NCI-H524 (cell line): ENCODE data around the gene AMELX.

Experiments
- DNase-seq, 2 experiments: peaks; one replicate each; lab custom pipeline; 2025; lab: John Stamatoyannopoulos, UW

The AMELX gene

DNA sequence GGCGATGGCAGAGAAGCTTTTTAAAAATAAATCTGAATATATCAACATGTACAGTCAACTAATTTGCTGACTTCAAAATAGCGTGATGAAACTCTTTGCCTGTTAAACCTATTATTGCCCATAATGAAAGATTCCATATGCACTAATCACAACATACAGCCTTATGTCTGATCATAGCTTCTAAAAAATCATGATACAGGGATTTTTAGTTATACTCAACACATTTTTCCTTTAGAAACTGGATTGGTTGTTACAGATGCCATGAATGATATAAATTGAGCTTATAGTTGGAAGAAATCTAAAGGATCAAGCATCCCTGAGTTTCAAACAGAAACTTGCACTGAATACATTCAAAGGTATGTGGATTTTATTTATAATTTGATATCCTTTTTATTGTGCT, at the start of gene AMELX:
TSS of gene AMELX (plus strand) at position 301 of the 400 bp plus-strand sequence. CDS start 1,376 bp downstream, outside the sequence.
- no peak for DNase-seq

- DNase-seq: no peak
These were observed 48.6 kb upstream of the AMELX start for GRCh38 chrX:11244636-11245035.

DNA sequence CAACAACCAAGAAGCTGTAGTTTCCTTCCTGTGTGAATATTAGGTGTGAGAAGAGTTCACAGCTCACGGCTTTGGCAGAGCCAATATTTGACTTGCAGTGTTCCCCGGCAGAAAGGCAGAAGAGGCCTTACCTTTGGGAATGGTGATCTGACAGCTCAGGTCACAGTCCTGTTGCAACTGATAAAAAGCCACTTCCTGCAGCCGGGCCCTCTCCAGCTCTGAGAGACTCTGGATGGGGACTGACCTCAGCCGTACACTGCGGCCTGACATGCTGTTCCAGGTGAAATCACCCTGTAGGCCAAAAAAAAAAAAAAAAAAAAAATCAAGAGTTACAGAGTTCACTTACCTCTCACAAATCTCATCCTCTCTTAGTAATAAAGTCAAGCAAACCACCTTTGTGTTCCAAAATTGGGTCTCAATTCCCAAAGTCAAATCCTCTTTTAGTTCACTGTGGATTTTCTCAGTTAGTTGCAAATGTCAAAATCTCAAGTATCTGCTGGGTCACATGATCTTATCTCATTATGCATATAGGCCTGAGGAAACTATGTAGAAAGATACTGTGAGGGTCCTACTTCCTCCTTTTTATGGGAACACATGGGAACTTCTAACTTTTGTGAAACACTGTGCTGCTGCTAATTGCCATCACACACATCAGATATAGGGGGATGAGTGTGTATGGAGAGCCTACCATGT, 38.6 kb upstream of the AMELX start:
- DNase-seq: no peak

GRCh38 chrX:11257290-11257689, 35.9 kb upstream of the AMELX start:
- DNase-seq: no peak

DNA sequence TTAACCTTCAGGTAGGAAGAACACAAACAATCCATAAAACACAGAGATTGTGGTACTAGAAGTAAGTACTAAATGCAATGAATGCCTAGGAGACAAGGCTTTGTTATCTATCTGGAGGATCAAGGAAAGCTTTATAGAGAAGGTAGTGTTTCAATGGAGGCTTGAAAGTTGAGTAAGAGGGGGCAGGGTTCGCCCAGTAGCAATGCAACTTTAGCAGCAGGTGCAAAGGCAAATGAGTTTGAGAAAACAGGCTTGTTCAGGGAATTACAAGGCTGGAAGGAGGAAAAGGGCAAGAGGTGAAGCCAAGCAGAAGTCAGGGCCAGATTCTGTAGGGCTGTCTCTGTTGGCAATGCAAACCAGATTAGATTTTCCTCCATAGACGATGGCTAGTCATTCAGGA, 35.5 kb upstream of the AMELX start:
- DNase-seq: no peak

- no peak for DNase-seq
These were observed 33.8 kb upstream of the AMELX start for GRCh38 chrX:11259437-11259836.

GRCh38 chrX:11261260-11261659, 32.0 kb upstream of the AMELX start:
- DNase-seq: no peak

DNA sequence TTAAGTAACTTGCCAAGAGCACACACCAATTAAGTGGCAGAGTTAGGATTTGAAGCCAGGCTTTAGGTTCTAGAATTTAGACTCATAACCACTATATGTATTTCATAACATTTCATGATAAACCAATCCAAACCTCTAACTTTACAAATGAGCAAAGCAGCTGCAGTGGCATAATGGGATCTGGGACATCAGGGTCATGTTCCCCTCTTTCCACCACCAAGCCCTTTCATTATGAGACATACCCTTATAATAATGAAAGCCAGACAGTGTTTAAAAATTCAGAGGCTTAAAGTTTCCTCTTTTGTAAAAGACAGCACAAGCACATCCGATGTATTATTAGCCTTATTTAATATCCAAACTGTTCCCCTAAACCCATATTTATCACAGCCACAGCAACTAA, 28.3 kb upstream of the AMELX start:
- no peak for DNase-seq

- DNase-seq: no peak
These were observed 27.9 kb upstream of the AMELX start for GRCh38 chrX:11265352-11265751.

DNA sequence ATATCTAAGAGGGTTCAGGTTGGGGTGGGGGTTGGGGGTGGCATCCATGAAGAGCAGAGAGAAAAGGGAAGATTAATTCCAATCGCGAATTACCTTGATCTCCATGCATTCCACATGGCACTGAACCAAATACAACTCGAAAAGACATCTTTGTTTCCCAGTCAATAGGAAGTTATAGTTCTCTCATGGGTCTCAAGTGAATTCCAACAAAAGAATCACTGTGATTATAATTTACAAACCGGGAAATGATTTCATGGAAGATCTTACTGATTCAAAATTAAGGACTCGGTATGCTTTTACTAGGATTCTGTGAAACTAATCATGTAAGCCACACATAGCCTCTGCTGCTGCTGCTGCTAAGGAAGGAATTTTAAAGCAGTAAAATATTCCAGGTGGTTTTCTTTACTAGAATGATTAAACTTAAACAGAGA, 26.6 kb upstream of the AMELX start:
- DNase-seq: no peak

GRCh38 chrX:11267425-11267824, 25.8 kb upstream of the AMELX start:
- no peak for DNase-seq

DNA sequence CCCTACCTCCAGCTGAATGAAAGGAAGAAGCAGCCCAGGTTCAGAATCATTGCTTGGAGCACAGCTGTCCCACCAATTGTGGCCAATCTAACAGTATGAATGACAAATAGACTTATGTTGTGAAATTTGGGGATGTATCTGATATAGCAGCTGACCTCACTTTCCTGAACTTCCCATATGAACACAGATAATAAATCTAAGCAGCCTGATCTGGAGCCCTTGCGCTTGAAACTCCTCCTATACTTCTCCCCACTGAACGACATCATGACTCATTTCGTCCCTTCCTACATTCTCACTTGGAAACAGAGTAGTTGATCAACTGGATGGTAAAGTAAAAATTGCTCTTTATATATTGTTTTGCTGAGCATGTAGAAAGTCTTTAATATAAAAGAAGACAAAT, 24.2 kb upstream of the AMELX start:
- DNase-seq: no peak

GRCh38 chrX:11269996-11270395, 23.2 kb upstream of the AMELX start:
- no peak for DNase-seq

- no peak for DNase-seq
These were observed 20.9 kb upstream of the AMELX start for GRCh38 chrX:11272290-11272689.

- DNase-seq: no peak
These were observed 20.4 kb upstream of the AMELX start for GRCh38 chrX:11272863-11273262.

- no peak for DNase-seq
These were observed 19.7 kb upstream of the AMELX start for GRCh38 chrX:11273544-11273943.

GRCh38 chrX:11282043-11282442, 11.2 kb upstream of the AMELX start:
- no peak for DNase-seq

DNA sequence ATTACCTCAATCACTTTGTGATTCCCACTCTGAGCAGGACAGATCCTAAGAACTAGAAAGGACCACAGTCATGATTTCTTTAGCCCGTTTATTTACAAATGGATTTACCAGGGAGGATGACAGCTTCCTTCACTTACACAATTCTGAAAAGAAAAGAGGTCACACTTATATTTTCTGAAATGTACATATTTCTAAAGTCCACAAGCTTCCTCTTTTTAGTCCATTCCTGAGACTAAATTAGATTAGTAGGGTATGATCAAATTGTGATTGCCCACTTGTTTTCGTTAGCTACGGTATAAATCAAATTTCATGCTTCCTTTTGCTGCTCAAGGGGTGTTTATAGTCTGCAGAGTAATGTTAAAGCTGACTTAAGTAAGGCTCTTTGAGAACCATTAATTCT, 7.6 kb upstream of the AMELX start:
- DNase-seq: no peak

DNA sequence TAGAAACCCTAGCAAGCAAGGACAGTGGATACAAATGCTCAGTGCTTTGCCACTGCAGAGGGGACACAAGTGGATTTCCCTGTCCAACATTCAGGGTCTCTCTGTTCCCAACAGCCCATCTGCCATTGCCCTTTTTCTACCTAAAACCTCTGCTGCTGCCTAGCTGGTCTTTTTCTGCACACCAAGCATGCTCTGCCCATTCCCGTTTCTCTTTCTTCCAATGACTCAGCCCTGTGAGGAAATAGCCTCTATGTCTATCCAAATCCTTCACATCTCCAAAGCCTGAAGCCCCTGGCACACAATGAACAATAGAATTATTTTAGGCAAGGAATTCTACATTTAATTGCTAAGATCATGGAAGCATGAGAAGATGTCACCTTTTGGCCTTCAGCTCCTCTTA, 5.7 kb upstream of the AMELX start:
- DNase-seq: no peak

- DNase-seq: no peak
These were observed 2.7 kb upstream of the AMELX start for GRCh38 chrX:11290416-11291102.

GRCh38 chrX:11296051-11296450, 2.8 kb downstream of the AMELX start:
- DNase-seq: no peak

DNA sequence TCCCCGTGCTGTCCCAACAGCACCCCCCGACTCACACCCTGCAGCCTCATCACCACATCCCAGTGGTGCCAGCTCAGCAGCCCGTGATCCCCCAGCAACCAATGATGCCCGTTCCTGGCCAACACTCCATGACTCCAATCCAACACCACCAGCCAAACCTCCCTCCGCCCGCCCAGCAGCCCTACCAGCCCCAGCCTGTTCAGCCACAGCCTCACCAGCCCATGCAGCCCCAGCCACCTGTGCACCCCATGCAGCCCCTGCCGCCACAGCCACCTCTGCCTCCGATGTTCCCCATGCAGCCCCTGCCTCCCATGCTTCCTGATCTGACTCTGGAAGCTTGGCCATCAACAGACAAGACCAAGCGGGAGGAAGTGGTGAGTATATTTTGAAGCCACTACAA, 5.4 kb downstream of the AMELX start:
- no peak for DNase-seq

GRCh38 chrX:11304829-11305228, 11.6 kb downstream of the AMELX start:
- no peak for DNase-seq

- no peak for DNase-seq
These were observed 12.4 kb downstream of the AMELX start for GRCh38 chrX:11305641-11306040.
